ENCODE measurements around the gene PPARG. TPM values are rescaled to one million over a fixed set of nuclear protein-coding genes. Genes with fewer than 3 reads are reported as not detected.

The PPARG gene
- total RNA-seq, 1 experiment from 2014 or later, result 71.6 TPM

GRCh38 chr3:12325586-12326515, 37.0 kb downstream of the PPARG start:
- intact Hi-C loops (cut with micrococcal nuclease), result no loop called here
- H3K79me2 ChIP-seq (ENCODE audit: insufficient read depth, low read length), result no peaks in the 10 kb centered on the region
- POLR2A ChIA-PET, result no interaction called here

More at GRCh38 chr3:12325586-12326515, 37.0 kb downstream of the PPARG start:
- no peak overlapping the region for H2AFZ ChIP-seq (ENCODE audit: low read depth, low read length, poor library complexity, severe bottlenecking)
- H3K4me3 ChIP-seq (replicated peaks in 1 of 2; ENCODE audit: low read depth in 1 of 2, low read length in 2 of 2), result no peak overlapping the region
- no peak for ATAC-seq
- DNase-seq (ENCODE audit: low read depth, low spot score), result no peak
- ChIA-PET CTCF (no interaction called here), RAD21 (ENCODE audit: low non-redundant PET in 1 of 2, low total read pairs in 2 of 2, uncharacterized antibody in 2 of 2, unreplicated experiment in 2 of 2) (no interaction called here)
- no peaks in the 10 kb centered on the region for H4K20me1 ChIP-seq (ENCODE audit: insufficient read depth)
- no TSS peak for BruUV-seq (replicated peaks)
- H3K9me3 ChIP-seq (ENCODE audit: control insufficient read depth in 1 of 2, insufficient read depth in 1 of 2, low read depth in 1 of 2, low read length in 2 of 2), result no peaks in the 10 kb centered on the region
- no peaks in the 10 kb centered on the region for H3K9me2 ChIP-seq (ENCODE audit: insufficient read depth)
- no peak overlapping the region for H3K9ac ChIP-seq (ENCODE audit: low read length)
- TF ChIP-seq EGR1 (IDR thresholded peaks at IDR 0.05; ENCODE audit: low read depth), result no peak
- TF ChIP-seq ZBTB33 (IDR thresholded peaks at IDR 0.05; ENCODE audit: extremely low read depth, insufficient replicate concordance, low read length), result no peak
- no peak for TF ChIP-seq SIN3A (IDR thresholded peaks at IDR 0.05; ENCODE audit: low read depth)
- no peak for TF ChIP-seq RAD21 (IDR thresholded peaks at IDR 0.05; ENCODE audit: low read depth)
- TF ChIP-seq ELF1 (IDR thresholded peaks at IDR 0.05; ENCODE audit: borderline replicate concordance, low read depth), result no peak
- no peak overlapping the region for H3K27ac ChIP-seq (ENCODE audit: low read depth, low read length)
- no peaks in the 10 kb centered on the region for H3K4me1 ChIP-seq (ENCODE audit: control insufficient read depth in 1 of 2, insufficient read depth in 2 of 2, low read length in 2 of 2)
- H3K36me3 ChIP-seq (ENCODE audit: control insufficient read depth in 1 of 2, insufficient read depth in 2 of 2, low read length in 2 of 2), result no peaks in the 10 kb centered on the region
- no peaks in the 10 kb centered on the region for H3K27me3 ChIP-seq (ENCODE audit: insufficient read depth, low read length)
- no peak overlapping the region for H3K4me2 ChIP-seq (ENCODE audit: low read length)
